ENCODE data around the gene TRIM37.
"Not testable (repeated sequence)": the region's sequence is repeated elsewhere in the genome, so short reads cannot be mapped to it uniquely, and the experiment has no call there.

TRIM37 gene, protein sequence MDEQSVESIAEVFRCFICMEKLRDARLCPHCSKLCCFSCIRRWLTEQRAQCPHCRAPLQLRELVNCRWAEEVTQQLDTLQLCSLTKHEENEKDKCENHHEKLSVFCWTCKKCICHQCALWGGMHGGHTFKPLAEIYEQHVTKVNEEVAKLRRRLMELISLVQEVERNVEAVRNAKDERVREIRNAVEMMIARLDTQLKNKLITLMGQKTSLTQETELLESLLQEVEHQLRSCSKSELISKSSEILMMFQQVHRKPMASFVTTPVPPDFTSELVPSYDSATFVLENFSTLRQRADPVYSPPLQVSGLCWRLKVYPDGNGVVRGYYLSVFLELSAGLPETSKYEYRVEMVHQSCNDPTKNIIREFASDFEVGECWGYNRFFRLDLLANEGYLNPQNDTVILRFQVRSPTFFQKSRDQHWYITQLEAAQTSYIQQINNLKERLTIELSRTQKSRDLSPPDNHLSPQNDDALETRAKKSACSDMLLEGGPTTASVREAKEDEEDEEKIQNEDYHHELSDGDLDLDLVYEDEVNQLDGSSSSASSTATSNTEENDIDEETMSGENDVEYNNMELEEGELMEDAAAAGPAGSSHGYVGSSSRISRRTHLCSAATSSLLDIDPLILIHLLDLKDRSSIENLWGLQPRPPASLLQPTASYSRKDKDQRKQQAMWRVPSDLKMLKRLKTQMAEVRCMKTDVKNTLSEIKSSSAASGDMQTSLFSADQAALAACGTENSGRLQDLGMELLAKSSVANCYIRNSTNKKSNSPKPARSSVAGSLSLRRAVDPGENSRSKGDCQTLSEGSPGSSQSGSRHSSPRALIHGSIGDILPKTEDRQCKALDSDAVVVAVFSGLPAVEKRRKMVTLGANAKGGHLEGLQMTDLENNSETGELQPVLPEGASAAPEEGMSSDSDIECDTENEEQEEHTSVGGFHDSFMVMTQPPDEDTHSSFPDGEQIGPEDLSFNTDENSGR

DNA sequence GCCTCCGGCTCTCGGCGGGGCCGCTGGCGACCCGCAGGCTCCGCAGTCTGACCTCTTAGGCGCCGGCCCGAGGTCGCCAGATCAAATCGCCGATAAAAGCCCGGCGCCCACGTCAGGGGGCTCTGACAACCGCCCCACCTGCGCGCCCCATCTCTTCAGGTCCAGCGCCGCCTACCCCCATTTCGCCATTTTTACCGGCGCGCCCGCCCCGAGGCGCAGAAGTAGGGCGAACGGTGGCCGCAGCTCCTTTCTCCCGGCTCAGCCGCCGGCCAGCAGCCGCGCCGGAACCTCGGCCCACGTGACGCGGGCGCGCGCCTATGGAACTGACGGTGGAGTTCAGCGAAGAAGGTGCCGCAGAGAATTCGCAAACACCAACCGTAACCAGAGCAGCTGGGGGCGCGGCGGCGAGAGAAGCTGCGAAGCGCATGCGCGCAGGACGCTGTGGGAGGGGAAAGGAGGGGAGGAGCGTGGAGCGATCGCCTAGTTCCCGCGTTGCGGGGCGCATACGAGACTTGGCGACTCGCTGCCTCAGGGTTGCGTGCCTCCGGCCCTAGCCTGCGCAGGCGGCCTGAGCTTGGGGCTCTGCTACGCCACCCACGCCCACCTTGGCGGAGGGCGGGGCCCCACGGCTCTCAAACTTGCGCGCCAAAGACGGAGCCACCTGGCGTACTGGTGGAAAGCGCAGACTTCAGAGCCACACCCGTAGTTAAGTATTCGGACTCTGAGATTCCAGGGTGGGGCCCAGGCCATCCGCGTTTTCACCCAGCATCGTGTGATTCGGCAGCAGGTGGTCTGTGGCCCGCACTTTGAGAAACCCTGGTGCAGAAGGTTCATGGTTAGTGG is at the start of gene TRIM37:
Gene TRIM37, minus strand, starts transcription at position 418 of the 843 bp plus-strand sequence. CDS start 419 bp downstream, outside the sequence.
- peak; percentile 99 for DNase-seq

DNA sequence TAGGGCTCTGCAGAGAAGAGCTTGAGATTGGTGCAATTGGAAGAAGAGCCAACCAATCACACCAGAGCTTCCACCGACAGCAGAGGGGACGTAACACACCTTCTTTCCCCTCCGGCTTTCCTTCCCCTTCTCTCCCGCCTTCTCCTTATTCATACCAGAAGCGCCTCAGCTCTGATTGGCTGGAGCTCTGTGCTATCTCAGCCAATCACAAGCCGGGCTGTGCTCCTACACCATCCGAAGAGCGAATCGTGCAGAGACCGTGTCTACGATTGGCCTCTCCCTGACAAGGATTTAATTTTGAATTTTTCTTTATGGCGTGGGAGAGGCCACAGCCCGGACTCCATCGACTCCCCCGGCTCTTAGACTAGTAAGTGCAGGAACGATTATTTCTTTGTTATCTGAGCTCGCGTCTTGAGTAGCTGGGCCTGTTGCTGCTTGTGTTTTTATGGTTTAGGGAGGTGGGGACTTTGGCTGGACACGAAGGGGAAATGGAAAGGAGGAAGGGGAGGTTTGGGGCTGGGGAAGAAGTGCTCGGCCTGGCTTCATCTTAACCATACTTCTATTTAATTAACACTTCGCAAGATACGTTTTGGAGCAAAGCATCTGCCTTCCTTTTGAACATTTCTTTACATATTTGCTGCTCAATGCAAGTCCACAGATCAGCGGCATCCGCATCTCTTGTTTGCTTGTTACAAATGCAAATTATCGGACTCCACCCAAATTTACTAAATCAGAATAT is 48.9 kb upstream of the TRIM37 start, which contains the start of gene PRR11:
Gene PRR11, plus strand, starts transcription at position 308 of the 739 bp plus-strand sequence. CDS start 14,007 bp downstream, outside the sequence.
- no peak for DNase-seq

DNA sequence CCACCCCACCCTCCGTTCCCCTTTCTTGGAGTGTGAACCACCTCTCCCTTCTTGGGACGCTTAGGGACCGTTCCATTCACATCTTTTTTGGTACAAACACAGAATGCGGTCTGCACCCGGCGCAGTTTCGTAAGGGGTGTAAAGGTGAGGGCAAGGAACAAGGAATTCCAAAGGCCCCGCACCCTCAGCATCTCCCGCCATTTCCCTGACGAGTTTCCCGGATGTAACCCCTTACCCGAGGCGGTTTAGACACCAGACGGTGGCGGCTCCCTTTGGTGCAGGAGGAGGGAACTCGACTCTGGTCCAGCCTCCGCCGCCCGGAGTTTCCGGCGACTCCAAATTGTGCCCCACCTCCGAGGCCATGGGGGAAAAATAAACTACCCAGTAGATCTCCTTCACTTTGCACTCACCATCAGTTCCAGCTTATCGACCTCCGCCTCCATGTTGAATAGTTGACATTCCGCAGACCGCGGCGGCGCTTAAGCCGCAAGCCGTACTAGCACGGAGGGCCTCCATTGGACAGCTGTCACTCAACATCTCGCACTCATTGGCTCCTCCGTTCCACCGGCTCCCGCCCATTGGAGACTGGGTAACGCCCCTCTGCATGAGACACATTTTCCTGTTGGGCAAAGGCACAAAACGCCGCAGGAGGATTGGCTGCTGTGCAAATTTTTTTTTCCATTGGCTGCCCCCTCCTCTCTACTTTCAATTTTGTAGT is 48.2 kb upstream of the TRIM37 start, which contains the start of gene SKA2:
Gene SKA2, minus strand, starts transcription at position 466 of the 718 bp plus-strand sequence. Its CDS starts 23 bp downstream, at position 443.
- peak; percentile 99 for DNase-seq

DNA sequence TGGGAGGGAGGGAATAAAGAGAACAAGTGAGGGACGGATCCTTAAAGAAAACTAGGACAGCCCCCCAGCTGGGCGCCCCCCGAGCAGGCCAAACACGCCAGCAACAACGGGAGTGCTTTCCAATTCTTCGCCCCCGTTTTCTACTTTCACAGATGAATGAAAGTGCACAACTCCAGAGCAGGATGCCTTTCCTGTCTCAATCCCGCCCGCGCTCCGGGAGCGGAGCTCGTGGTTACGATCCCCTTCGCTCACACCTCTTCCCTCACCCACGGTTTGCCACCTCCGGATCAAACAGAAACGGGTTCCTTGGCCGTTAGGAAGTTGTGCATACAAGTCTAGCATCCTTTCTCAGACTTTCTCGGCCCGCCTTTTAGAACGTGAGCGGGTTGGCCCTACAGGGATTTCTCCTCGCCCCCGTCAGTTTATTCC is 47.6 kb upstream of the TRIM37 start:
- DNase-seq, result no peak

DNA sequence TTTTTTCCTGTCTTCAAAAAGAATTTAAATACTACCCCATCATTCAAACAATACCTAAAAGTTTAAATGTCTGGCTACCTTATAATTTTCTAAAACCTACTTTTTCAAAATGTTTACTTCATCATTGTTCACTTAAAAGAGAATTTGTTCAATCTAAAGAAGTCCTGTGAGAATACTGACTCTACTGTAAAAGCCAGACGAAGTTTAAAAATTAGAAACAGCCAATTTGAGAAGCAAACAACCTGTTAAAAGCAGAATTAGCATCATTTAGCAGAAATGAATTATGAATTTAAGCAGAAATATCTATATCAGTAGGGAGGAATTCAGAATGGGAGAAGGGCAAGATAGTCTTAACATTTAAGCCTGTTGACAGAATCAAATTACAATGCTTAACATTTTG is 46.2 kb upstream of the TRIM37 start:
- no peak for DNase-seq

DNA sequence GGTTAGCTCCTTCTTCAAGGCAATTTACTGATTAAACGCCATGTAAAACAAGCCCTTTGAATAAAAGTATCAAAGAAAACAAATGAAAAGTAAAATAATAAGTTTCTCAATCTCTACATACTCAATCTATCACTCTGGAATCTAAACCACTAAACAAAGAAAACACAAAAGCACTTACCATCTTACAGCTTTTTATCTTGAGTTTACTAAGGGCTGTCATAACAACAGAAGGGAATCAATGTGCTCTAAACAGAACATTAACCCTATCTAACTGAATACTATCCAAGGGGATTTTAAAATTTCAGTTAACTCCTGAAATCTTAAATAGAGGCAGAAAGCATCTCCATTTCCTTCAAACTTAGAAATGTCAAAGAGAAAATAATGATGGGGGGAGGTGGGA is 44.9 kb upstream of the TRIM37 start:
- DNase-seq, result no peak

DNA sequence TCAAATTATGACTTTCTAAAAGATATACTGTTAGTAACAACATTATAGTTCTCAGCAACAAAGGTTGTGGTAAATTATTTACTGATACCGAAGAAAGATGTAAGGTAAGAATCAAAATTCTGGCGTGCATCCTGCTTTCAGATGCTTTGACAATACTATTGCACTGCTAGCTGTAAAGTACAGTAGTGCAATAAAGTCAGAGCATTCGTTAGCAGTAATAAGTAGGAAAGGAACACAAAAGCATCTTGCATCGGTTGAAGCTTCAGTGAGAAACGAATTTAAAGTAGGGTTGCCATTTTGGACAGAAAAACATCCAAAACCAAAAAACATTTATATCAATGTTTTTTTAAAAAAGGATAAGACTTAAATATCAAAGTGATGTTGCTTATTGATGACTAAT is 44.3 kb upstream of the TRIM37 start:
- DNase-seq, result no peak

DNA sequence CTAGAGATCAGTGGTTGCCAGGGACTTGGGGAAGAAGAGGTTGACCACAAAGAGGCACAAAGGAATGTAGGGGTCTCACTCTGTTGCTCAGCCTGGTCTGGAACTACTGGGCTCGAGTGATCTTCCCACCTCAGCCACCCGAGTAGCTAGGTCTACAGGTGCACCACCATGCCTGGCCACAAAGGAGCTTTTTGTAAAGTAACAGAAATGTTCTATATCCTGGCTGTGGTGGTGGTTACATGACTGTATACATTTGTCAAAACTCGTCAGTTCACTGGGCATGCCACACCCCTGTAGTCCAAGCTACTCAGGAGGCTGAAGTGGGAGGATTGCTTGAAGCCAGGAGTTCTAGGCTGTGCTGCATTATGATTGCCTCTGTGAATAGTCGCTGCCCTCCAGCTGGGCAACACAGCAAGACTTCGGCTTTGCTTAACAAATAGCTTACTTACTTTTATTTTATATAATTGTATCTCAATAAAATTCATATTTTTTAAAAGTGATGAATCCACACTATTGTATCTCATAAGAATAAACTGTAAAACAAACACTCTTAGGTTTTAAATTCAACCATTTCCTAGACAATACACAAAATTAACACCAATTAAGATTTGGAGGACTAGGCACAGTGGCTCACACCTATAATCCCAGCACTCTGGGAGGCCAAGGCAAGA is 43.3 kb upstream of the TRIM37 start:
- DNase-seq, result no peak

DNA sequence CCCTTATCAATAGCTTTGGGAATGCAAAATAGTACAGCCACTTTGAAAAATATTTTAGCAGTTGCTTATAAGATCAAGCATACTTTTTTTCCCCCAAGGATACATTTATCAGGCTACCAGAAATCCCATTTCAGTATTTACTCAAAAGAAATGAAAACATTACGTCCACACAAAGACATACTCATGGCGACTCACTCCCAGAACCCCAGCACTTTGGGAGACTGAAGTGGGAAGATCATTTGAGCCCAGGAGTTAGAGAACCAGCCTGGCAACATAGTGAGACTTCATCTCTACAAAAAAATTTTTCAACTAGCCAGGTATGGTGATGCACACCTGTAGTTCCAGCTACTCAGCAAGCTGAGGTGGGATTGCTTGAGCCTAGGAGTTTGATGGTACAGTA is 42.4 kb upstream of the TRIM37 start:
- DNase-seq, result no peak

DNA sequence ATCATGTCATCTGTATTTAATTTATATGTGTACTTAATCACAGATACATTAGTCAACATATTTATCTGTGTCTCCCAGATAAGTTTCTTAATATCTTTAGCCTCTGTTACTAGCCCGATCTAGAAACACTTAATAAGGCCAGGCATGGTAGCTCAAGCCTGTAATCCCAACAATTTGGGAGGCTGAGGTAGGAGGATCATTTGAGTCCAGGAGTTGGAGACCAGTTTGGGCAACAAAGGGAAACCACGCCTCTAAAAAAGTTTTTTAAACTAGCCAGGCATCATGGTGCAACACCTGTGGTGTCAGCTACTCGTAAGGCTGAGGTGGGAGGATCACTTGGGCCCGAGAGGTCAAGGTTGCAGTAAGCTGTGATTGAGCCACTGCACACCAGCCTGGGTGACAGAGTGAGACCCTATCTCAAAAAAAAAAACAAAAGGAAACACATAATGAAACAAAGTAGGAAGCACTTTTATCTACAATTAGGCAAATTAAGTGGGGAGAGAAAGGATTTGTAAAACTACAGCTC is 39.0 kb upstream of the TRIM37 start:
- DNase-seq, result no peak

DNA sequence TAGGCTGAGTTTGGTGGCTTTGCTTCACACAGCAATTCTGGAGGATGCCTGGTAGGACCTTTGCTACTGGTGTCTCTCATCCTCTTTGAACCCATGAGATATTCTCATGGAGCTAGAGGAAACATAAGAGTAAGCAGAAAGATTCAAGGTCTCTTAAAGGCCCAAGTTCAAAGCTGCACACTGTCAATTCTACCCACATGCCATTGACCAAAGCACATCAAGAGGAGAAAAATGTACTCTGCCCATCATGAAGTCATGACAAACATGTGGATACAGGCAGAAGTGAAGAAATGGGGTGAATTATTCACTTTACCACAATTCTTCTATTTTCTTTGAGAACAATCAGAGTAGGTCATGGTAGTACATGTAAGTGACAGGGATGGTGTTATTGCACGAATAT is 35.2 kb upstream of the TRIM37 start:
- no peak for DNase-seq

DNA sequence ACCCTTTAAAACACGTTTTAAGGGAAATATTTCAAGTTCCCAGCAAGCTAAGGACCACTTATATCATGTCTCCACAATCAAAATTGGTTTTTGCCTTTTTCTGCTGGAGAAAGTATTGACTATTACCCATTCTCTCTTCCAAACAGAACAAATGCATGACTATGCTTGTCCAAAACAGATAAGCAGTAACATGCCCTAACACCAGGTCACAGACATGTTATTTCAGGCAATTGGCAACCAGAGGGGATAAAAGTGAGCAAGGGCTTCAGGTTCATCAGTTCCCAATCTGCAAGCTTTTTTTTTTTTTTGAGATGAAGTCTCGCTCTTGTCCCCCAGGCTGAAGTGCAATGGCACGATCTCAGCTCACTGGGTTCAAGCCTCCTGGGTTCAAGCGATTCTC is 33.3 kb upstream of the TRIM37 start:
- DNase-seq, result no peak

DNA sequence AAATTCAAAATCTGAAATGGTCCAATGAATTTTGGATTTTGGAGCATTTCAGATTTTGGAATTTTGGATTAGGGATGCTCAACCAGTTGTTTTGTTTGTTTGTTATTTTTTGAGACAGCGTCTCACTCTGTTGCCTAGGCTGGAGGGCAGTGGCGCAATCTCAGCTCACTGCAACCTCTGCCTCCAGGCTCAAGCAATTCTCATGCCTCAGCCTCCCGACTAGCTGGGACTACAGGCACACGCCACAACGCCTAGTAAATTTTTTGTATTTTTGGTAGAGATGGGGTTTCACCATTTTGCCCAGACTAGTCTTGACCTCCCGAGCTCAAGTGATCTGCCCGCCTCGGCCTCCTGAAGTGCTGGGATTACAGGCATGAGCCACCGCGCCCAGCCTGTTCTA is 31.7 kb upstream of the TRIM37 start:
- not testable (repeated sequence) for DNase-seq

DNA sequence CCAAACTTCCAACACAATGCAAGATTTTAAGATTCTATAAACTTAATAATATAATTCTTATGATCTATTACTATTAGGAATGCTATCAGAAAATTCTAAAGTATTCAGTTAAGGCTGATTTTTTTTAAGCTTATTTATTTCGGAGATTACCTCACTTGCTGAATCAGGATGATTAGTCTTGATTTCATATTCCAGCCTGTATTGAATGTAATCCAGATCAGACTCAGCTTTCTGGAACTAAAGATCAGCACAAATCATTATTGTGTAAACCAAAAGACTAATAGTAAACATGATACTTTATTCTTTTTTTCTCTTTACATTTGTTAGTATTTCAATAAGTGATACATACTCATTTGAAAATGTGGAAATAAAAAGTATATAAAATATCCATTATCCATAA is 24.5 kb upstream of the TRIM37 start:
- DNase-seq, result no peak

DNA sequence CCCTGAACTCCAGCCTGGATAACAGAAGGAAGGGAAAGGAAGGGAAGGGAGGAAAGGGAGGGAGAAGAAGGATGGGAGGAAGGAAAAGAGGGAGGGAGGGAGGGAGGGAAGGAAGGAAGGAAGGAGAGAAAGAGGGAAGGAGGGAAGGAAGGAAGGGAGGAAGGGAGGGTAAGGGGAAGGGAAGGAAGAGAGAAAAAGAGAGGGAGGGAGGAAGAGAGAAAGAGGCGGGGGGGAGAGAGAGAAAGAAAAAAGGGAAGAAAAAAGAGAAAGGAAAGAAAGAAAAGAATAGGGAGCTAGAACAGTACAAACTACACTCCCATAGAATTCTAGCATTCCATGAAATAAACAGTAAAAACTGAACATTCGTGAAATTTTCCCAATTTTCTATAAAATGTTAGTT is 23.1 kb upstream of the TRIM37 start:
- DNase-seq, result no peak

DNA sequence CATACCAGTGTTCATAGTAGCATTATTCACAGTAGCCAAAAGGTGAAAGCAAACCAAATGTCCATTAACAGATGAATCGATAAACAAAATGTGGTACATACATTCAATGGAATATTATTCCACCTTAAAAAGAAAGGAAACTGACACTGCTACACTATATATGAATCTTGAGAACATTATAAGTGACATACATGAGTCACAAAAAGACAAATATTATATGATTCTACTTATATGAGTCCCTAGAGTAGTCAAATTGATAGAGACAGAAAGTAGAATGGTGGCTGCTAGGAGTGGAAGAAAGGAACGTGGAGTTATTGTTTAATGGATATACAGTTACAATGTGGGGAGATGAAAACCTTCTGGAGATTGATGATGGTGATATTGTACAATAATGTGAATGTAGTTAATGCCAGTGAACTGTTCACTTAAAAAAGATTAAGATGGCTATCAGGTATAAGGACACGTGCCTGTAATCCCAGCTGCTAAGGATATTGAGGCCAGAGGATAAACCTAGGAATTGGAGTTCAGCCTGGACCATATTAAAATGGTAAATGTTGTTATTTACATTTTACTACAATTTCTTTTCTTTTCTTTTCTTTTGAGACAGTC is 20.2 kb upstream of the TRIM37 start:
- no peak for DNase-seq

DNA sequence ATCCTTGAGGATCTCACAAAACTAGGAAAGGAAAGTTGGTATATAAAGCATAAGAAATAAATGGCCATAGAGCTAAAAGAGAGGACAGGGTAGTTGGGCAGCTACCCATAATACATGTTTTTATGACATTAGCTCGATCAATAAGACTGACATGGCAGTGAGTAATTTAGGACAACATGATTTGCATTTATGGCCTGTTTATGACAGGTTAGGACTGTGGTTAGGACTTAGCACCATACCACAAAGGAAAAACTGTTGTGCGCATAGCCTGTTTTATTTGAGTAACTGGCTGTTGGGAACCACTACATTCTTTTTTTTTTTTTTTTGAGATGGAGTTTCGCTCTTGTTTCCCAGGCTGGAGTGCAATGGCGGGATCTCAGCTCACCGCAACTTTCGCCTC is 18.0 kb upstream of the TRIM37 start:
- DNase-seq, result no peak

DNA sequence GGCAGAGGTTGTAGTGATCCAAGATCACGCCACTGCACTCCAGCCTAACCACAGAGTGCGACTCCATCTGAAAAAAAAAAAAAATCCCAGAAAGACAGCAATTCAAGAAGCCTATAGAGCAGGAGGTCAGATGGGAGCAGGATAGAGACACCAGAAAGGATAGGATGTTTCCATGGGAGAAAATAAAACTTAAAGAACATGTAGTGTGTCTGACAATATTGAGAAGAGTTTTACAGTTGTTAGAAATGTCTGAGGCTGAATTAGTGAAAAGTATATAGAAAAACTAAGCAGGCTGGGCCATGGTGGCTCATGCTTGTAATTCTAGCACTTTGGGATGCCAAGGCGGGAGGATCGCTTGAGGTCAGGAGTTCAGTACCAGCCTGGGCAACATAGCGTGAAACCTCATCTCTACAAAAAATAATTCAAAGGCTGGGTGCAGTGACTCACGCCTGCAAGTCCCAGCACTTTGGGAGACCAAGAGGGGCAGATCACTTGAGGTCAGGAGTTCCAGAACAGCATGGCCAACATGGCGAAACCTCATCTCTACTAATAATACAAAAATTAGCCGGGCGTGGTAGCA is 15.3 kb upstream of the TRIM37 start:
- no peak for DNase-seq

DNA sequence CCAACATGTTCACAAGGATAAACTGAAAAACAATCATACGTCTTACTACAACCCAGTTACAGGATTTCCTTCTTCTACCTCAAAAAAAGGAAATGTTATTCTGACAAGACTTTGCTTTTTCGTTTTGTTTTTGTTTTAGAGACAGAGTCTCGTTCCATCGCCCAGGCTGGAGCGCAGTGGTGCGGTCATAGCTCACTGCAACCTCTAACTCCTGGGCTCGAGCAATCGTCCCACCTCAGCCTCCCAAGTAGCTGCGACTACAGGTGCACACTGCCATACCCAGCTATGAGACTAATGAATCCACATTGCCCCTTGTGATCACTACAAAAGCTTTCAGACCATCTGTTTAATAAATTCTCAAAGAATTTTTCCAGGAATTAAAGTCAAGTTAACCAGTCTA is 8.8 kb upstream of the TRIM37 start:
- DNase-seq, result no peak

Measured in CD4-positive, alpha-beta T cell treated with Interleukin-15 for 1 hour (primary cell).